ENCODE data around the gene NSD2.
A peak's percentile ranks its signal among the peaks of the same experiment; 100 is the strongest.

NSD2 gene

DNA sequence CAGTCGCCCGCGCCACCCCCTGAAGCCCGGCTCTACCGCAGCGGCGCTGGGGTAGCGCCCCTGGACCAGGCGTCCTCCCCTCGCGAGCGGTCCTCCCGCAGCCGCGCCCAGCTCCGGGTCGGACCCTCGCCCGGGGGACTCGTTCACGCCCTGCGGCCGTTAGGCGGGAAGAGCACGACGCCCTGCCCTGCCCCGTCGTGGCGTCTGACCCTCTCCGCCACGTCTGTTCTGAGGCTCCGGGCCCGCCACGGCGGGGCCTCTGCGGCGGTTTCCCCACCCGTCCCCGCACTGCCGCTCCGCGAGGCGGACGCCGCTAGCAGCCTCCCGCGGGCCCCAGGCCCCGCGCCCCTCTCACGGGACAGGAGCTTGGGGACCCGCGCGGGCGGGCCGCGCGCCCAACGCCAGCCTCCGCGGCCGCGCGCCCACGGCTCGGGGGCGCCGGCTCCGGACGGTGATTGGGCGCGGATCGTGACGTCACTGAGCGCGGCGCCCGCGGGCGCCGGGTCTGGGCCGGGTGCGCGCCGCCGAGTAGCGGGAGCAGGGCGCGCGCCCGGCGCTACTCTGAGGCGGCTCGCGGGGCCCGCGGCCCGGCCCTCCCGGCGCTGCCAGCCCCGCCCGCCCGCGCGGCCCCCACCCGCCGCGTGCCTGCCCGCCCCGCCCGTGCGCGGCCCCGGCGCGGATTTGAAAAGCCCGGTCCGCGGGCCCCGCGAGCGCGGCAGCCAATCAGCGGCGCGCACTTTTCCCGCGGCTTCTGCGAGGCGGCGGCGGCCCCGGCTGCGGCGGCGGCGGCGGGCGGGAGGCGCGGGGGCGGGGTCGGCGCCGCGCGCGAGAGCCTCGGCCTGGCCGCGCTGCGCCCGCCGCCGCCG lies at the start of gene NSD2 (continued):
- TF ChIP-seq, protein P1, sequence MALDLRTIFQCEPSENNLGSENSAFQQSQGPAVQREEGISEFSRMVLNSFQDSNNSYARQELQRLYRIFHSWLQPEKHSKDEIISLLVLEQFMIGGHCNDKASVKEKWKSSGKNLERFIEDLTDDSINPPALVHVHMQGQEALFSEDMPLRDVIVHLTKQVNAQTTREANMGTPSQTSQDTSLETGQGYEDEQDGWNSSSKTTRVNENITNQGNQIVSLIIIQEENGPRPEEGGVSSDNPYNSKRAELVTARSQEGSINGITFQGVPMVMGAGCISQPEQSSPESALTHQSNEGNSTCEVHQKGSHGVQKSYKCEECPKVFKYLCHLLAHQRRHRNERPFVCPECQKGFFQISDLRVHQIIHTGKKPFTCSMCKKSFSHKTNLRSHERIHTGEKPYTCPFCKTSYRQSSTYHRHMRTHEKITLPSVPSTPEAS (tag by site-specific recombination; IDR thresholded peaks at IDR 0.05) = no peak
- TF ChIP-seq, protein P2, sequence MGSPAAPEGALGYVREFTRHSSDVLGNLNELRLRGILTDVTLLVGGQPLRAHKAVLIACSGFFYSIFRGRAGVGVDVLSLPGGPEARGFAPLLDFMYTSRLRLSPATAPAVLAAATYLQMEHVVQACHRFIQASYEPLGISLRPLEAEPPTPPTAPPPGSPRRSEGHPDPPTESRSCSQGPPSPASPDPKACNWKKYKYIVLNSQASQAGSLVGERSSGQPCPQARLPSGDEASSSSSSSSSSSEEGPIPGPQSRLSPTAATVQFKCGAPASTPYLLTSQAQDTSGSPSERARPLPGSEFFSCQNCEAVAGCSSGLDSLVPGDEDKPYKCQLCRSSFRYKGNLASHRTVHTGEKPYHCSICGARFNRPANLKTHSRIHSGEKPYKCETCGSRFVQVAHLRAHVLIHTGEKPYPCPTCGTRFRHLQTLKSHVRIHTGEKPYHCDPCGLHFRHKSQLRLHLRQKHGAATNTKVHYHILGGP (tag by site-specific recombination; IDR thresholded peaks at IDR 0.05) = no peak
- TF ChIP-seq ZNF211 (tag by site-specific recombination; IDR thresholded peaks at IDR 0.05; ENCODE audit: low read depth) (no peak), ZNF521 (tag by site-specific recombination; IDR thresholded peaks at IDR 0.05) (no peak), SETDB1 (IDR thresholded peaks at IDR 0.05; ENCODE audit: insufficient read length, low read length) (no peak), REPIN1 (tag by site-specific recombination; IDR thresholded peaks at IDR 0.05; ENCODE audit: low read depth) (no peak; the same call in 1 of the 2 replicates), ZNF626 (tag by site-specific recombination; IDR thresholded peaks at IDR 0.05) (no peak), ZNF2 (tag by site-specific recombination; IDR thresholded peaks at IDR 0.05) (peak; percentile 59; the same call in 1 of the 2 replicates), MEIS1 (CRISPR knock-in tag; IDR thresholded peaks at IDR 0.05; ENCODE audit: borderline replicate concordance) (no peak), ZNF837 (tag by site-specific recombination; IDR thresholded peaks at IDR 0.05) (no peak), SCRT1 (tag by site-specific recombination; IDR thresholded peaks at IDR 0.05; ENCODE audit: borderline replicate concordance) (no peak), ZNF112 (tag by site-specific recombination; IDR thresholded peaks at IDR 0.05) (no peak), ZNF610 (tag by site-specific recombination; IDR thresholded peaks at IDR 0.05; ENCODE audit: borderline replicate concordance) (no peak), ZBTB7A (tag by site-specific recombination; IDR thresholded peaks at IDR 0.05; ENCODE audit: low read depth) (0 out of 2 replicates have a peak, but pooled peaks have one; percentile 24), SP2 (tag by site-specific recombination; IDR thresholded peaks at IDR 0.05) (peak; percentile 29), ZNF514 (tag by site-specific recombination; IDR thresholded peaks at IDR 0.05) (no peak), ZNF114 (tag by site-specific recombination; IDR thresholded peaks at IDR 0.05) (no peak), ZNF555 (tag by site-specific recombination; conservative IDR thresholded peaks at IDR 0.05) (no peak), ZNF223 (tag by site-specific recombination; IDR thresholded peaks at IDR 0.05) (0 out of 2 replicates have a peak, but pooled peaks have one; percentile 39), GFI1B (tag by site-specific recombination; IDR thresholded peaks at IDR 0.05) (no peak)
- TF ChIP-seq, protein P3, sequence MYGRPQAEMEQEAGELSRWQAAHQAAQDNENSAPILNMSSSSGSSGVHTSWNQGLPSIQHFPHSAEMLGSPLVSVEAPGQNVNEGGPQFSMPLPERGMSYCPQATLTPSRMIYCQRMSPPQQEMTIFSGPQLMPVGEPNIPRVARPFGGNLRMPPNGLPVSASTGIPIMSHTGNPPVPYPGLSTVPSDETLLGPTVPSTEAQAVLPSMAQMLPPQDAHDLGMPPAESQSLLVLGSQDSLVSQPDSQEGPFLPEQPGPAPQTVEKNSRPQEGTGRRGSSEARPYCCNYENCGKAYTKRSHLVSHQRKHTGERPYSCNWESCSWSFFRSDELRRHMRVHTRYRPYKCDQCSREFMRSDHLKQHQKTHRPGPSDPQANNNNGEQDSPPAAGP (tag by site-specific recombination; IDR thresholded peaks at IDR 0.05) = peak; percentile 78
- TF ChIP-seq, protein P4, sequence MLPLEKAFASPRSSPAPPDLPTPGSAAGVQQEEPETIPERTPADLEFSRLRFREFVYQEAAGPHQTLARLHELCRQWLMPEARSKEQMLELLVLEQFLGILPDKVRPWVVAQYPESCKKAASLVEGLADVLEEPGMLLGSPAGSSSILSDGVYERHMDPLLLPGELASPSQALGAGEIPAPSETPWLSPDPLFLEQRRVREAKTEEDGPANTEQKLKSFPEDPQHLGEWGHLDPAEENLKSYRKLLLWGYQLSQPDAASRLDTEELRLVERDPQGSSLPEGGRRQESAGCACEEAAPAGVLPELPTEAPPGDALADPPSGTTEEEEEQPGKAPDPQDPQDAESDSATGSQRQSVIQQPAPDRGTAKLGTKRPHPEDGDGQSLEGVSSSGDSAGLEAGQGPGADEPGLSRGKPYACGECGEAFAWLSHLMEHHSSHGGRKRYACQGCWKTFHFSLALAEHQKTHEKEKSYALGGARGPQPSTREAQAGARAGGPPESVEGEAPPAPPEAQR (tag by site-specific recombination; IDR thresholded peaks at IDR 0.05) = no peak
- TF ChIP-seq, protein P5, sequence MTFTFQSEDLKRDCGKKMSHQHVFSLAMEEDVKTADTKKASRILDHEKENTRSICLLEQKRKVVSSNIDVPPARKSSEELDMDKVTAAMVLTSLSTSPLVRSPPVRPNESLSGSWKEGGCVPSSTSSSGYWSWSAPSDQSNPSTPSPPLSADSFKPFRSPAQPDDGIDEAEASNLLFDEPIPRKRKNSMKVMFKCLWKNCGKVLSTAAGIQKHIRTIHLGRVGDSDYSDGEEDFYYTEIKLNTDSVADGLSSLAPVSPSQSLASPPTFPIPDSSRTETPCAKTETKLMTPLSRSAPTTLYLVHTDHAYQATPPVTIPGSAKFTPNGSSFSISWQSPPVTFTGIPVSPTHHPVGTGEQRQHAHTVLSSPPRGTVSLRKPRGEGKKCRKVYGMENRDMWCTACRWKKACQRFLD (tag by site-specific recombination; IDR thresholded peaks at IDR 0.05) = no peak
- TF ChIP-seq, protein P6, sequence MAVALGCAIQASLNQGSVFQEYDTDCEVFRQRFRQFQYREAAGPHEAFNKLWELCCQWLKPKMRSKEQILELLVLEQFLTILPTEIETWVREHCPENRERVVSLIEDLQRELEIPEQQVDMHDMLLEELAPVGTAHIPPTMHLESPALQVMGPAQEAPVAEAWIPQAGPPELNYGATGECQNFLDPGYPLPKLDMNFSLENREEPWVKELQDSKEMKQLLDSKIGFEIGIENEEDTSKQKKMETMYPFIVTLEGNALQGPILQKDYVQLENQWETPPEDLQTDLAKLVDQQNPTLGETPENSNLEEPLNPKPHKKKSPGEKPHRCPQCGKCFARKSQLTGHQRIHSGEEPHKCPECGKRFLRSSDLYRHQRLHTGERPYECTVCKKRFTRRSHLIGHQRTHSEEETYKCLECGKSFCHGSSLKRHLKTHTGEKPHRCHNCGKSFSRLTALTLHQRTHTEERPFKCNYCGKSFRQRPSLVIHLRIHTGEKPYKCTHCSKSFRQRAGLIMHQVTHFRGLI (tag by site-specific recombination; IDR thresholded peaks at IDR 0.05) = peak; percentile 62
- TF ChIP-seq, protein P7, sequence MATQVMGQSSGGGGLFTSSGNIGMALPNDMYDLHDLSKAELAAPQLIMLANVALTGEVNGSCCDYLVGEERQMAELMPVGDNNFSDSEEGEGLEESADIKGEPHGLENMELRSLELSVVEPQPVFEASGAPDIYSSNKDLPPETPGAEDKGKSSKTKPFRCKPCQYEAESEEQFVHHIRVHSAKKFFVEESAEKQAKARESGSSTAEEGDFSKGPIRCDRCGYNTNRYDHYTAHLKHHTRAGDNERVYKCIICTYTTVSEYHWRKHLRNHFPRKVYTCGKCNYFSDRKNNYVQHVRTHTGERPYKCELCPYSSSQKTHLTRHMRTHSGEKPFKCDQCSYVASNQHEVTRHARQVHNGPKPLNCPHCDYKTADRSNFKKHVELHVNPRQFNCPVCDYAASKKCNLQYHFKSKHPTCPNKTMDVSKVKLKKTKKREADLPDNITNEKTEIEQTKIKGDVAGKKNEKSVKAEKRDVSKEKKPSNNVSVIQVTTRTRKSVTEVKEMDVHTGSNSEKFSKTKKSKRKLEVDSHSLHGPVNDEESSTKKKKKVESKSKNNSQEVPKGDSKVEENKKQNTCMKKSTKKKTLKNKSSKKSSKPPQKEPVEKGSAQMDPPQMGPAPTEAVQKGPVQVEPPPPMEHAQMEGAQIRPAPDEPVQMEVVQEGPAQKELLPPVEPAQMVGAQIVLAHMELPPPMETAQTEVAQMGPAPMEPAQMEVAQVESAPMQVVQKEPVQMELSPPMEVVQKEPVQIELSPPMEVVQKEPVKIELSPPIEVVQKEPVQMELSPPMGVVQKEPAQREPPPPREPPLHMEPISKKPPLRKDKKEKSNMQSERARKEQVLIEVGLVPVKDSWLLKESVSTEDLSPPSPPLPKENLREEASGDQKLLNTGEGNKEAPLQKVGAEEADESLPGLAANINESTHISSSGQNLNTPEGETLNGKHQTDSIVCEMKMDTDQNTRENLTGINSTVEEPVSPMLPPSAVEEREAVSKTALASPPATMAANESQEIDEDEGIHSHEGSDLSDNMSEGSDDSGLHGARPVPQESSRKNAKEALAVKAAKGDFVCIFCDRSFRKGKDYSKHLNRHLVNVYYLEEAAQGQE (tag by site-specific recombination; IDR thresholded peaks at IDR 0.05) = no peak
- TF ChIP-seq, protein P8, sequence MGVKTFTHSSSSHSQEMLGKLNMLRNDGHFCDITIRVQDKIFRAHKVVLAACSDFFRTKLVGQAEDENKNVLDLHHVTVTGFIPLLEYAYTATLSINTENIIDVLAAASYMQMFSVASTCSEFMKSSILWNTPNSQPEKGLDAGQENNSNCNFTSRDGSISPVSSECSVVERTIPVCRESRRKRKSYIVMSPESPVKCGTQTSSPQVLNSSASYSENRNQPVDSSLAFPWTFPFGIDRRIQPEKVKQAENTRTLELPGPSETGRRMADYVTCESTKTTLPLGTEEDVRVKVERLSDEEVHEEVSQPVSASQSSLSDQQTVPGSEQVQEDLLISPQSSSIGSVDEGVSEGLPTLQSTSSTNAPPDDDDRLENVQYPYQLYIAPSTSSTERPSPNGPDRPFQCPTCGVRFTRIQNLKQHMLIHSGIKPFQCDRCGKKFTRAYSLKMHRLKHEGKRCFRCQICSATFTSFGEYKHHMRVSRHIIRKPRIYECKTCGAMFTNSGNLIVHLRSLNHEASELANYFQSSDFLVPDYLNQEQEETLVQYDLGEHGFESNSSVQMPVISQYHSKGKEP (tag by site-specific recombination; IDR thresholded peaks at IDR 0.05) = 0 out of 2 replicates have a peak, but pooled peaks have one; percentile 7
